Progenitor cell of endocrine pancreas (in vitro differentiated cells): Measurements from ENCODE around the gene THAP12. TPM values are rescaled to one million over a fixed set of nuclear protein-coding genes. Genes with fewer than 3 reads are reported as not detected.

Experiments used
- DNase-seq: peaks from one replicate; pipeline ENCODE4 v3.0.0; 2021; ENCODE audit warnings: low spot score; ENCODE audit not compliant: unreplicated experiment
- H3K27ac Mint-ChIP-seq: 2 replicates; pipeline ENCODE4 v1.8.0; 2021; ENCODE audit warnings: mild to moderate bottlenecking, moderate library complexity, mixed read lengths
- H3K27me3 Mint-ChIP-seq: 2 replicates; pipeline ENCODE4 v1.8.0; 2021; ENCODE audit warnings: mixed read lengths
- H3K36me3 Mint-ChIP-seq: 2 replicates; pipeline ENCODE4 v1.8.0; 2022; ENCODE audit warnings: mixed read lengths; ENCODE audit not compliant: insufficient read depth
- H3K4me1 Mint-ChIP-seq: 2 replicates; pipeline ENCODE4 v1.8.0; 2021; ENCODE audit warnings: low read depth, mixed read lengths
- H3K4me3 Mint-ChIP-seq: 2 replicates; pipeline ENCODE4 v1.8.0; 2021; ENCODE audit warnings: low read depth, mild to moderate bottlenecking, moderate library complexity, mixed read lengths
- H3K9me3 Mint-ChIP-seq: 2 replicates; pipeline ENCODE4 v1.8.0; 2021; ENCODE audit warnings: low read depth, mixed read lengths
- CTCF ChIP-seq: fragments of 200-600 bp; sonication (generic); IDR thresholded peaks from one replicate; pipeline ENCODE4 v1.5.0; 2021; ENCODE audit warnings: antibody characterized with exemption, mild to moderate bottlenecking; ENCODE audit not compliant: unreplicated experiment
- total RNA-seq: library from RNA; stranded (reverse); gene quantifications from 2 replicates; pipeline ENCODE4 v1.2.1, GENCODE V29; 2021

The THAP12 gene
- total RNA-seq, 1 donor from 2014 or later: 51.1 TPM

- no peak for DNase-seq
- H3K4me3 Mint-ChIP-seq: no peak overlapping the region
- no peak for TF ChIP-seq CTCF
- H3K27me3 Mint-ChIP-seq: no peaks in the 10 kb centered on the region
- no peaks in the 10 kb centered on the region for H3K4me1 Mint-ChIP-seq
- H3K9me3 Mint-ChIP-seq: peaks cover 4% of the 10 kb centered on the region
- H3K36me3 Mint-ChIP-seq: peaks cover 16% of the 10 kb centered on the region
- H3K27ac Mint-ChIP-seq: no peak overlapping the region
Measured at GRCh38 chr11:76348348-76348747, 32.6 kb downstream of the THAP12 start.

GRCh38 chr11:76347466-76347865 is 33.5 kb downstream of the THAP12 start:
- Mint-ChIP-seq H3K9me3 (no peaks in the 10 kb centered on the region), H3K36me3 (peaks cover 8% of the 10 kb centered on the region), H3K4me1 (no peaks in the 10 kb centered on the region), H3K27me3 (no peaks in the 10 kb centered on the region), H3K4me3 (no peak overlapping the region), H3K27ac (no peak overlapping the region)
- no peak for TF ChIP-seq CTCF
- no peak for DNase-seq

GRCh38 chr11:76339221-76339620 is 41.7 kb downstream of the THAP12 start:
- H3K36me3 Mint-ChIP-seq: no peaks in the 10 kb centered on the region
- peaks cover 20% of the 10 kb centered on the region for H3K9me3 Mint-ChIP-seq
- H3K4me3 Mint-ChIP-seq: no peak overlapping the region
- no peak for TF ChIP-seq CTCF
- no peaks in the 10 kb centered on the region for H3K27me3 Mint-ChIP-seq
- no peak for DNase-seq
- no peaks in the 10 kb centered on the region for H3K4me1 Mint-ChIP-seq
- H3K27ac Mint-ChIP-seq: no peak overlapping the region

- Mint-ChIP-seq H3K4me3 (no peak overlapping the region), H3K9me3 (peaks cover 26% of the 10 kb centered on the region), H3K36me3 (no peaks in the 10 kb centered on the region), H3K27ac (no peak overlapping the region), H3K27me3 (no peaks in the 10 kb centered on the region), H3K4me1 (no peaks in the 10 kb centered on the region)
- no peak for TF ChIP-seq CTCF
- DNase-seq: no peak
Measured at GRCh38 chr11:76337923-76338322, 43.0 kb downstream of the THAP12 start.

- Mint-ChIP-seq H3K27ac (no peak overlapping the region), H3K36me3 (no peaks in the 10 kb centered on the region), H3K4me3 (no peak overlapping the region), H3K27me3 (no peaks in the 10 kb centered on the region), H3K9me3 (peaks cover 26% of the 10 kb centered on the region), H3K4me1 (no peaks in the 10 kb centered on the region)
- TF ChIP-seq CTCF: no peak
- DNase-seq: no peak
Measured at GRCh38 chr11:76337469-76337868, 43.5 kb downstream of the THAP12 start.

GRCh38 chr11:76336597-76336996 is 44.3 kb downstream of the THAP12 start:
- Mint-ChIP-seq H3K36me3 (no peaks in the 10 kb centered on the region), H3K4me3 (no peak overlapping the region), H3K4me1 (no peaks in the 10 kb centered on the region), H3K27ac (no peak overlapping the region), H3K9me3 (peaks cover 26% of the 10 kb centered on the region), H3K27me3 (no peaks in the 10 kb centered on the region)
- no peak for TF ChIP-seq CTCF
- DNase-seq: no peak
